ENCODE data around the gene DRGX. TPM values are rescaled to one million over a fixed set of nuclear protein-coding genes. Genes with fewer than 3 reads are reported as not detected.
A peak's percentile ranks its signal among the peaks of the same experiment; 100 is the strongest.

The DRGX gene
- total and polyA plus RNA-seq, 2 of the 4 experiments (the other 2 are of a cell fraction), result not detected

DNA sequence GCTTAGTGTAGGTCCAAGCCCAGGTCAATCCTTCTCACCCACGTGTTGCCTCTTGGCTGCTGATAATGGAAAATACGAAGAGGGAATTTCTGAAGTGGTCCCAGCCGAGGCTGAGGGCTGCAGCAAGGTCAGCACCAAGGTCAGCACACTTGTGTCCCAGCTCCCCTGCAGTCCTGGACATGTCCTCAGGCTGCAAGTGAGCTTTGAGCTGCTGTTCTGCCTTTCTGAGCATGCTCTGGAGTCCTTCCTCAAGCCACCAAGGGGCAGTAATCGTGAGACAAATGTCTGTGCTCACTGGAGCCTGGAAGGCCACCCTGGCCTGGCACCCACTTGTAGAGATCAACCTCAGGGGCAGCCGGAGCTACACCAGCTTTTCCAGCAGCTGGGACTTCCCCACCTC, 28.3 kb downstream of the DRGX start:
- Histone ChIP-seq H3K36me3 (ENCODE audit: control insufficient read depth, insufficient read depth, low read length) (no peaks in the 10 kb centered on the region), H4K20me1 (ENCODE audit: insufficient read depth, low read length) (no peaks in the 10 kb centered on the region), H3K27ac (ENCODE audit: insufficient read depth, low read length) (no peak overlapping the region), H4K5ac (ENCODE audit: low read depth, low read length) (no peak overlapping the region), H3K4me3 (ENCODE audit: insufficient read depth, low read depth, low read length) (no peak overlapping the region), H3K9ac (ENCODE audit: low read depth, low read length) (no peak overlapping the region), H3K23ac (ENCODE audit: low read depth, low read length) (no peak overlapping the region), H3K79me1 (ENCODE audit: low read depth in 1 of 2, low read length in 2 of 2) (no peaks in the 10 kb centered on the region), H3K56ac (ENCODE audit: extremely low read depth, insufficient read depth, low read length) (no peak overlapping the region), H2BK5ac (ENCODE audit: low read depth, low read length, poor library complexity, severe bottlenecking) (no peak overlapping the region), H3K9me3 (ENCODE audit: control insufficient read depth, insufficient read depth, low read length) (no peaks in the 10 kb centered on the region), H3K9me1 (ENCODE audit: insufficient read depth, low read length) (no peaks in the 10 kb centered on the region), H3K18ac (ENCODE audit: low read depth, low read length) (no peak overlapping the region), H2AFZ (replicated peaks; ENCODE audit: low read length, poor library complexity) (peak overlapping the region; percentile 14), H2BK15ac (ENCODE audit: low read depth, low read length) (no peak overlapping the region), H2BK20ac (ENCODE audit: low read depth, low read length) (no peak overlapping the region), H2BK120ac (ENCODE audit: low read depth, low read length) (no peak overlapping the region), H4K91ac (ENCODE audit: insufficient read depth, low read depth, low read length) (no peak overlapping the region), H3K4ac (ENCODE audit: low read depth, low read length) (no peak overlapping the region), H3K27me3 (ENCODE audit: control insufficient read depth, insufficient read depth, low read length) (peaks cover 12% of the 10 kb centered on the region), H2AK9ac (replicated peaks; ENCODE audit: low read depth, low read length, poor library complexity) (no peak overlapping the region), H2AK5ac (ENCODE audit: low read depth, low read length) (no peak overlapping the region), H4K8ac (ENCODE audit: low read depth in 2 of 2, low read length in 2 of 2) (no peak overlapping the region), H3K14ac (replicated peaks; ENCODE audit: low read depth, low read length) (no peak overlapping the region), H3K4me1 (ENCODE audit: control insufficient read depth, insufficient read depth, low read length) (no peaks in the 10 kb centered on the region), H3K4me2 (ENCODE audit: low read depth, low read length) (no peak overlapping the region)
- POLR2A ChIA-PET (ENCODE audit: unreplicated experiment), result interaction anchor here (0.6 kb wide), 1 partner anchor 811 kb away, joined by 3 read pairs; no protein-coding TSS in a partner anchor
- CTCF ChIA-PET, result no interaction called here
- DNase-seq (no peak), ATAC-seq (ENCODE audit: low read depth) (no peak)
- TF ChIP-seq, protein P1, sequence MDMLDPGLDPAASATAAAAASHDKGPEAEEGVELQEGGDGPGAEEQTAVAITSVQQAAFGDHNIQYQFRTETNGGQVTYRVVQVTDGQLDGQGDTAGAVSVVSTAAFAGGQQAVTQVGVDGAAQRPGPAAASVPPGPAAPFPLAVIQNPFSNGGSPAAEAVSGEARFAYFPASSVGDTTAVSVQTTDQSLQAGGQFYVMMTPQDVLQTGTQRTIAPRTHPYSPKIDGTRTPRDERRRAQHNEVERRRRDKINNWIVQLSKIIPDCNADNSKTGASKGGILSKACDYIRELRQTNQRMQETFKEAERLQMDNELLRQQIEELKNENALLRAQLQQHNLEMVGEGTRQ (IDR thresholded peaks at IDR 0.05; ENCODE audit: low read depth, low read length), result no peak
- no peak for TF ChIP-seq SMC3 (IDR thresholded peaks at IDR 0.05; ENCODE audit: low read depth, low read length)
- no peak for TF ChIP-seq BHLHE40 (IDR thresholded peaks at IDR 0.05; ENCODE audit: low read depth, low read length)
- TF ChIP-seq CEBPB (IDR thresholded peaks at IDR 0.05; ENCODE audit: low read depth, low read length), result no peak
- TF ChIP-seq RCOR1 (IDR thresholded peaks at IDR 0.05; ENCODE audit: insufficient replicate concordance, low read length), result no peak
- BruUV-seq (replicated peaks), result no TSS peak
- 7% methylated on average over 3 of the region's 5 CpGs; no CpG with 5 or more reads in 1 of the 2 experiments for WGBS, 2 experiments (ENCODE audit: extremely low coverage in 2 of 2, insufficient read length in 1 of 2)
- intact Hi-C loops (cut with micrococcal nuclease), result no loop called here
- in situ Hi-C loops (cut with MboI; ENCODE audit: low sequenced_read_pairs), result no loop called here
- dilution Hi-C loops (cut with HindIII; ENCODE audit: low sequenced_read_pairs, unreplicated experiment), result no loop called here

Measured in IMR-90 (cell line).